HG03565 (cell line): ENCODE results near the gene SOBP.
"Not testable (repeated sequence)": the region's sequence is repeated elsewhere in the genome, so short reads cannot be mapped to it uniquely, and the experiment has no call there.

Experiments
- ATAC-seq: cut with Tn5 transposase; IDR thresholded peaks from one replicate; pipeline ENCODE4 v1.9.1; 2021; ENCODE audit warnings: mild to moderate bottlenecking, moderate library complexity; ENCODE audit not compliant: unreplicated experiment

Gene SOBP

DNA sequence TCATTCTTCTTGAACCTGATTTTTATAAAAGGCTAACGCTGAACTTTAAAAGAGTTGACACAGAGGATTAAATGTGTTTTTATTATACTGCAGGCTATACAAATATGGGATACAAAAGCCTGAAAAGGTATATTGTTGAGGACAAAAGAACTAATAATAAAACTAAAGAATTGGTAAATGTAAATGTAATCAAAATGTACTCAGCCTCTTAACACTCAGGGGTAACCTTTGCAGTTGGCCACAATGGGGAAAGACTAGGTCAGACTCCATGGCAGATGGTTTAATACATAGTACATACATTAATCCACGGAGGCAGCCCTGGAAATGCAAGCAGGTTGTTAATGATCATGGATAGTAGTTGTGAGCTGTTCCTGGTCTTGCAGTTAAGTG lies 57.5 kb downstream of the SOBP start:
- no peak for ATAC-seq

DNA sequence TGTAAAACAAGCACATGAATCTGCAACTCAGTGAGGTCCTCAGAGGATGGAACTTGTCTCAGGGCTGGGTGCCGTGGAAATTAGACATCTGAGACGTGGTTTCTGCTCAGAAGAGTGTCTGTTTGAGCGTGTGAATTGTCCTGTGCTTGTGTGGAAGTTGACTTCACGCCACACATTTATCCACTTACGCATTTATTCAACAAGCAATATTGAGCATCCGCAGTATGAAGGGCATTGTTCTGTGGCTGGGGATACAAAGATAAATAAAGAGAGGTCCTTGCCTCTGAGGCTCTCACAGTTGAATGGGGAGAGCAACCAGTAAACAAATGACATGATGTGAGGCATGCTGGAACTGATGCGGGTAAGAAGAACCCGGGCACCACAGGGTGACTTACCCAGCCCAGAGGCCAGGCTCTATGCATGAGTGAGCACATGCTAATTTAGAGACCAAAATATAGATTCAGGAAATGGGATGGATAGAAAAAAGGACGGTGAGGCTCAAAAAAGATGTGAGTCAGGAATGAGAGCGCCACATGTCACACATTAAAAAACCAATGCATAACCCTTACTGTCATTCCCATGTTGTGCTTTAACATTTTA lies 60.4 kb downstream of the SOBP start:
- ATAC-seq, result no peak

DNA sequence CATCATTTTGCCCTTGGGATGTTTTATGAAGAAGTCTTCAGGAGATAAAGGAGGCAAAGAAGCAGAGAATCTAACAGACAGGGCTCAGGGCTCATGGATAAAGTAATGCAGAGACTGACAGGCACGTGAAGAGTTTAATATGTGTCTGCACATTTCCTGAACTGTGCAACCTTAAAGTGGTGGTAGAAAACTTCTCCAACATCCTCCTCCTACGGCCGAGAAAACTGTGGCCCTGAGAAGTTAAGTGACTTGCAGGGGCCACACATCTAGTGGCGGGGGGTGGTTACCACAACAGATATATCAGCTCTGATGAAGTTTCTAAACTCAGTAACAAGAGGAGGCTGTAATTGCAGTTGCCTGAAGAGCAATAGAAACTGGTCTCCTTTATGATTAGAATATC lies 61.0 kb downstream of the SOBP start:
- no peak for ATAC-seq

DNA sequence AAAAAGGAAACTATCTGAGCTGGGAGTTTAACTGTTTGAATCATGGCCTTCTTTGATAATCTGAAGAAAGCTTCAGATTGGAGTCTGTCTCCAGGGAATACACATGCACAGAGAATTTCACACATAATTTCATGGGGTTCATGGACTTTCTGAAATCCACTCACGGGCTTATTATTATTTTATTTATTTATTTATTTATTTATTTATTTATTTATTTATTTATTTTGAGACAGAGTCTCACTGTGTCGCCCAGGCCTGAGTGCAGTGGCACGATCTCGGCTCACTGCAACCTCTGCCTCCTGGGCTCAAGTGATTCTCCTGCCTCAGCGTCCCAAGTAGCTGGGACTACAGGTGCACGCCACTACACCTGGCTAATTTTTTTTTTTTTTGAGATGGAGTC lies 63.2 kb downstream of the SOBP start:
- not testable (repeated sequence) for ATAC-seq

DNA sequence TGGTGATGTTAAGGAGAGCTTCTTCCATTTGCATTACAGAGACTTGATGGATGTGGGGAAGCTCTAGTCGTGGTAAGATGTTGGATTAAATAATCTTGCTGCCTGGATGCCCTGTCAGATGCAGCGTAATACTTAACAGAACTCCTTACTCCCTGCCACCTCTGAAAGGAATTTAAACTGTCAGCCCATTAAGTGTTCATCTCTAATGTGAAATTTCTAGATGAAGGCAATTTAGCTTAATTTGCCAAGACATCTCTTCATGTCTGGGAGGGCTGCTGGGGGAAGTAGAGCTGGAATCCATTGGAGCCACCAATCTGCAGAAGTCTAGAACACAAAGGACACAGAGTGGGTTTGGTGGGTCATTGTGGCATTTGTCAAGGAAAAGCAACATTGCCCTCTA lies 64.4 kb downstream of the SOBP start:
- no peak for ATAC-seq

DNA sequence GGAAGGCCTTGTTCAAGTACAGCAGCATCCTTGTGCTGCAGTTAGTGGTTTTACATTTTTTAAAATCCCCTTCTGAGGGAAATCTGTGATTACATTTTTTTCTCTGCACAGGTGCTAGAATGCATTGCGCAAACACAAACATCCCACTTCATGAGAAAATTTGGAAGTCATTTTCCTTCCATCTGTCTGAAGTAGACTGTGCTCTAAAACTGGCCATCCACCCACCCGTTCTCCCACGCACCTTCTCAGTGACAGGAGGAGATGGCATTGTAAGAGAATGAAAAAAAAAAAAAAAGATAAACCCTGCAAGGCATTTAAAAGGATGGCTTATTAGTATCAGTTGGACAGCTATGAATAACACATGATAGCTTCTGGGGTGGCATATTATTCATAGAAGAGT lies 65.0 kb downstream of the SOBP start:
- ATAC-seq, result no peak

DNA sequence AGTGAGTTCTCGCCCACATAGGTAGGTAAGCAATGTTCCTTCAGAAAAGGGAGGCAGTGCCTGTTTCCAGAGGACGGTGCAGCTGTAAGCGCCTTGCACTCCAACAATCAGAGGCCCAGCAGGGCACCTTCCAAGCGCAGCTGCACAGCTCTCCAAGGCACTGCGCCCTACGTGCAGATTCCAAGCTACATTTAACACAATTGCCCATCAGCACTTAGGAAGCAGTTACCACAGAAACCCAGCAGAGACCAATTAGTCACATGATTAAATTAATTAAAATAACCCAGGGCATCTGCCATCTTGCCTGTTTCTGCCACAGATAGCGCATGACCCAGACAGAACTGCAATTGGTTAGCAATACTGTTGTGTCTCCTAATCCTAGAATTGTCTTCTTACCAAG lies 65.5 kb downstream of the SOBP start:
- ATAC-seq, result no peak

DNA sequence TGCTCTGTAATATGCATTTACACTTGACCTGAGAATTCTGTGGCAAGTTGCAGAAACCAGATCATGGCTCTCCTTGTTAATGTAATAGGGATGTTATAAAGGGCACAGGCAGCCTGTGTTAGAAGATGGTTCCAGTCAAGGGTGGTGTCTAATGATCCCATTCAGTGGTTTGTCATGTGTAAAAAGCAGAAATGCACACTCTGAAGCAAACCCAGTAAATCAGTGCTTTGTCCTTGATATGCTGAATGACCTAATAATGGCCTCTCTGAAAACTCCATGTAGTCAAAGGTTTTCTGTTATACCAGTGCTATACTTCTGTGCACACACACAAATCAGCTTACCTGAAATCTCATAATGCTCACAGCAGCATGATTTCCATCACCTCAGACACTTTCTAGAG lies 66.2 kb downstream of the SOBP start:
- ATAC-seq, result no peak

DNA sequence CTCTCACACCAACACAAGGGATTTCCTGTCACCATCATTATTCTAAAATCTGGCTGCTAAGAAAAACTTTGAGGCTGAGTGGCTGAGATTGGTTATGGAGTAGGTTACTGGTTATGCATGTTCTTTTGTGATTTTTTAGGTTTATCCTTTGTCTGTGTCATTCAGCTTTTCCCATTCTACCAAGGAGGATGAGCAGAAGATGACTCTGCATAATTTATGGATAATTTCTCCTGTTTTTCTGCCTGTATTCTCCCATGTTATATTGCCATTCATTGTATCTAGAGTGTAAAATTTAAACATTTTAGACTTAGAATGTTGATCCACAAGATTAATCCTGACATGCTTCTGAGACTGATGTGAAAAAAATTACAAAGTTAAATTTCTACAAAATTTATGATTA lies 67.8 kb downstream of the SOBP start:
- no peak for ATAC-seq

DNA sequence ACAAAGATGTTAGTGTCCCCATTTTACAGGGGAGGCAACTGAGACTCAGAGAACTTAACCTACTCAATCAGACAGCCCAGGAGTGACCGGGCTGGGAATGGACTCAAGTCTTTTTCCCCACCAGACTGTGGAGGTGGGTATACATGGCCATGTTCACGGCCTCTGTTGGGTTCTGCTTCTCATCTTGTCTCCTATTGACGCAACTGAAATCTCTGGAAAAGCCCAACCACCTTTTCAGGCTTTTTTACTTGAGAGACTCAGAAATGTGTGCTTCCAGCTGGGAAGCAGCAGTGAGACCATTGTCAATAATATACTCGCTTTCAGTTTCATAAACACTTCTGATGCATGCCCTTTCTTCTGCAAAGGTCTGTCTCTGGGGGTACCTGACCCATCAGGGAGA lies 70.7 kb downstream of the SOBP start:
- no peak for ATAC-seq

DNA sequence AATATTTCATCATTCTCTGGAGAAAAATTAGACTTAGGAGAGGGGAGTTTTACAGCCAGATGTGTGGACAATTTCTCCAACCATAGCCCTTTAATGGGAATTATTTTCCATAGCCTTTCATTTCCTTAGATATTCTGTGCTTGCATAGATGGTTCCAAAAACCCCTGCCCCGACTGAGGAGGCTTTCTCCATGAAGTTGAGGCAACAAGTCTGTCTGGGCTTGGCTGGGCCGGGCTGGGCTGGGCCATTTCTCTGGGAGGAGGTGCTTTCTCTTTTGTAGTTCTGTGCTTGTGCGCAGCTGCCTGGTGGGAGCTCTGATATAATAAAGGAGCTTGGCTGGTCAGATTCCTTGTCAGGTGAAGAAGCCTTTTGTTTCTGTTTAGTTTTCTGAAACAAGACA lies 71.4 kb downstream of the SOBP start:
- no peak for ATAC-seq

DNA sequence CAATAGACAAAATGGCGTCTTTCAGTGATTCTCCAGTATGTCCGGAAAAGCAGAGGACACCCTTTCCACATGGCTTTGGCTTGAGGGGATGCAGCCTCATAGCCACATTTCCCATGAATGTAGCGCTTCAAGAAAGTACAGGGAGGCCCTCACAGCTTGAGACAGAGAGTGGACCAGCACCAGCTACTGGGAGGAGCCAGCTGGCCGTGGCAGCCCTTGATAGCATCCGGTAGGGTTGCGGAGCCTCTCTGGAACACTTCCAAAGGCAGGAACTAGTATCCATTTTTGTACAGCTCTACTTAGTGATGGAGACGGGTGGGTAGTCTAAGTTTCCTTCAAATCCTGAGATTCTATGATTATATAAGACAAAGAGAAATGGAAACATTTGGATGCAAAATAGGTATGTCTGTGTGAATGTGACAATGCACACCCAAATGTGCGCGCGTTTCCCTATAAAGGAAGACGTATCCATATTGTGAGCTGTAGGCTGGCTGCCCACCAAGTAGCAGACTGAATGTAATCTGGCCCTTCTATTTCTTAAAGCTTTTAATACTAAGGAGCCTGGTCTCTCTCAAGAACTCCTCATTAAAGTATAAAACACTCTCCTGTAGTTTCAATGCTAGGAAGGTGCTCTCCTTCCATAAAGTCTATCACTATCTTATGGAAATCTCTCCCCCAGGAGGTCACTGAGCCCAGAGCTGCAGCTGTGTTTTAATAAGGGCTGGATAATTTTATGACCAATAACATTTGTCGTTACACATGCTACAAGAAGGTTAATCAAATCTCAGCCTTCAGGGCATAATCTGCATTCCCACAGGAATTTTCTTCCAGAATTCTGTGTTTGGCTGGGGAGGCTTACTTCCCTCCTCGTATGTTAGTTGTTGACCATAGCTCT lies 74.0 kb downstream of the SOBP start:
- ATAC-seq, result no peak

DNA sequence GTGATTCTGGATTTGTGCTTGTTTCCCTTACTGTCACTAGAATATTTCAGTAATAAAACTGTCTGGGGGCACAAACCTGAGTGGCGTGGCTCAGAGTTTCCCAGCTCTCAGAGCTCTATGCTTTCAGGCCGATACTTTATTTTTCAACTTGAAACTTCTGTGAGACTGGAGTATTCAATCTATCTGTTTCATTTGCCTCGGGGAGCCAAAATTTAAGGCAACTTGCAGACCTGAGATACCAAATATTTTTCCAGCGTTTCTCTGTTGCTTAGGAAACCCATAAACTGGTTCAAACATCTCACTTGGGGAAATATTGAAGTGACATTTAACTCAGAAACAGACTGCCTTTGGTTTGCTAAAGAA lies 74.7 kb downstream of the SOBP start:
- ATAC-seq, result no peak

DNA sequence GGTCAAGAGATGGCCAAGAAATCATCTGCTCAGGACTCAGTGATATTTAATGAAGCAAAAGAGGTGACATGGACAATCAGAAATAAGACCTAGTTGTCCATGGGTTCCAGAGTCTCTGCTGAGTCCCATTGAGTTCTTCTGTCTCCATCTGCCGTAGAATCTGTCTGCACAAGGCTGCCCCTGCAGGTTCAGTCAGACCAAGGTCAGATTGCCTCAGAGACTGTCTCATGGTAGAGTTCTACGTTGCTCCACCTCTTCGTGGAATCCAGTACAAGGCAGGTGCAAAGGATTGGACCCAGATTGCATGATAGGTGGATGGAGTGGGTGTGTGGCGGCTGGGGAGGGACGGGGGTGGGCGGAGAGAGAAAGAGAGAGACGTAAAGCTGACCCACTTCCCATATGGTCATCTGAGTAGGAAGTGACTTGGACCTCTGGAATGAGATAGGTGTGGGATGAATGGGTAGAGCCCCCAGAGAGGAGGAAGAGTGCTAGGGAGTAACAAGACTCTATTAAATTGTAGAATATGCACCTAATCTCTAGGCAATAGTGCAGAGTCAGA lies 75.3 kb downstream of the SOBP start:
- ATAC-seq, result no peak

DNA sequence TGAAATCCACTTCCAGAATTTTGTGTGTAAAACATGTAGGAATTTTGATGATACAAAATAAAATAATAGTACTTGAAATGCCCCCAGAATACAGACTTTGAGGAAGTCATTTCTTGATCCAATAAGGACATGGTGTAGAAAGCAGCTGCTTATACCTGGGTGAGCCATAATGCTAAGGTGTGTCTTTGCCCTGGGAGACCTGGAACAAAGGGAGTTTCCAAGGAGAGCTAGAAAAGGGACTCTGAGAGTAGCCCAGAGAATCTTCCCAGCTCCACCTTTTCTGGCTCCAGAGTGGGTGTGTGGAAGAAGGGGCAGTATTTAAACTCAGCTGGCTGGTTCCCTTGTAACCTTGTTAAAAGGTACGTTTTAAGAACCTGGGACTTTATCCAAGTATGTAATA lies 77.7 kb downstream of the SOBP start:
- no peak for ATAC-seq

DNA sequence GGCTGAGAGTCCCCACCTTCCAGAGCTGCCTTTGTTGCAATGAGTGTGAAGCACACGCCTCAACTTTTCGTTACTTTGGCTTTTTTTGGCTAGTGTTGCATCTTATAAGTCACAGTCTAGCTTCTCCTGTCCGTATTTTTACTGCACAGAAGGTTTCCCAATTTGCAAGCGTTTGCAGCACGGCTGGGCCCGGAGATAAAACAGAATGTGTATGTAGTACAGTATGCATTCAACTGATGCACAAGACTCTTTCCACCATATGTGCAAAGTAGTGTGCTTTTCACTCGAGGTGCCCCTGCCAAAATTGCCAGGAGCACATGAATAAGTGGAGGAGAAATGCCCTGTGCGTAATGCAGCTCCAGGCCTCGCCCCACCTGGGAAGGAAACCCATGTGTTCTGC lies 79.6 kb downstream of the SOBP start:
- no peak for ATAC-seq

DNA sequence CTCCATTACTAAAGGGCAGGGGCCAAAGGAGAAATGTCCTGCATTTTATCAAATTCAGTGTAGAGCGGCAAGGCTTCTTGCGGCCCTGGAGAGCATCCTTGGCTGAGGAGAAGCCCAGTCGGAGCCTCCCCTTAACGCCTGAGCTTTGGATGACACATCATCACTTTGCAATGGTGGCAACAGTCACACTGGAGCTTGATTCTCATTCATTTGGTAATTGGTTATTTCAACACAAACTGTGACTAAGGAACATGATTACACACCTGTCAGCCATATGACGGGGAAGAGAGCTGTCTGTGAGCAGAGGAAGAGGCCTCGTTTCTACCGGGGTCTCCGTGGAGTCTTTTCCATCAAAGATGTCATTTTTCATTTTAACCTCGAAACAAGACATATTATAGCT lies 81.4 kb downstream of the SOBP start:
- no peak for ATAC-seq

DNA sequence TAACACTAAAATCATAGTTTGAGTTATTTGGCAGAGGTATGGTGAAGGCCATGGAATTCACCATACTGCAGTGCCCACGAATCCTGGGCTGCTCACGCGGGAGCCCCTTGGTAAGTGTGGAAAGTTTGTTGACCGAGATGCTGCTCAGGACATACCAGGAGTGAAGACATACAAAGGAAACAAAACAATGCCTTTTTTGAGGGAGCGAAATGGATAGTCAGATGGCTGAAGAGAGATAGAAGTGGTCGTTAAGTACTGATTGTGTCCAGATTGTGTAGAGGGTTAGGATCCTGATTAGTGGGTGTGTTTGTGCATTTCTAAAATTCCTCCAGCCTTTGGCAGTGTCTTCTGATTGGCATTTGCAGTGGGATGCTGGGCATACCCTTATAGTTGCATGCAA lies 83.0 kb downstream of the SOBP start:
- no peak for ATAC-seq

DNA sequence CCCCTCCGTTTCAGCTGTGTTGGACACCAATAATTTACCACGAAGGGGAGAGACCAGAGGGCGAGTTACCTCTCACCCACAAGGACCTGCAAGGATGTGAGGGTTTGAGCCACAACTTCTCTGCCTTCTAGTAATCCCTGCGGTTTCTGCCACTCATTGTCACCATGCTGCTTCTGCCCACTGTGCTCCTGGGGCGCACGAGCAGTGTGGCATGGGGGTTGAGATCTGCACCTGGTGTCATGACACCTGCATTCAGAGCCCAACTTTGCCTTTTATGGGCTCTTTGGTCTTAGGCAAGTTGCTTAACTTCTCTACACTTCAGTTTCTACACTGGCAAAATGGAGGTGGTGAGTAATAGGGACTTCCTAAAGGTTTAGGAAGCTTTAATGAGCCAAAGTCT lies 84.9 kb downstream of the SOBP start:
- no peak for ATAC-seq

DNA sequence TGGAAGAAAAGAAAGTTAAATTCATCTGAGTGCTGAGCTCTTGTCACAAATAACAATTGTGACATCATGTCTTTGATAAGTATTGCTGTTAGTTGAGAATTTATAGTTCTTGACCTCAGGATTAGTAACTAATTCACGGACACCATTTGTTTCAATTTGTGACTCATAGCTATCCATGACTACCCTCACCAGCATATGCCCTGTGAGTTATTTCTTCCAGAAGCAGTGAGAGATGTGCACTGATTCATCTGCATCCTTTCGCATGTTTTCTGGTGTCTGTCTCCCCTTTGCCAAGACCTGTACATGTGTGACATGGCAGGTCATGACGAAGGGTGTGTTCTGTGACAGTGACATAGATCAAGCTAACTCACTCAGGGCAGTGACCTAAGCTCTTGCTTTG lies 86.9 kb downstream of the SOBP start:
- ATAC-seq, result no peak

DNA sequence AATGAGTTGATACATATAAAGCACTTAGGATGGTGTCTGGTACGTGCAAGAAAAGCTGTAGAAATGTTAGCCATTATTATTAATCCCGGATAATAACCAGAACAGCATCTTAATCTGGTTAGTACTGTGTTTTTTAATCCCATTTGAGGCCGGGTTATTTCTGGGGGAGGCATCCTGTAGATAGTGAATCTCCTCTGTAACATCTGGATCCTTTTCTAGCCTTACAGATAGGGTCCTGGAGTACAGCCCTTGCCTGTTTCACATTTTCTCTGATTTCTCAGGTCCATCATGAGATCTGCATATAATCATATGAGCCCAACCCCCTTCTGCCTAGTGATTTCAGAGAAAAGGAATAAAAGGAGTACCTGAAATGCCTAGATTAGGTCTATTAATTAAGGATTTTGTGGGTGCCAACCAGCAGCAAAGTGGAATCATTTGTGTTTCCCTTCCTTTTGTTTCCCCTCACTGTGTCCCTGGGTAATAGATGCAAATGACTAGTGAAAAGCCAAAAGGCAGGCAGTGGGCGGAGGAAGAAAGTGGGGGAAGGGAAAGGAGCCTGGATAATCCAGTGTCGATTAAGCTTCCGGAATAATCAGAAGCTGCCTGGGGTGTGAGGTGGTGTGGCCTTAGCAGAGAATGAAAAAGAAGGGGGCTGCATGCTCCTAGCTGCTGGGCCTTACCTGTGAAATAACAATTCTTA lies 88.9 kb downstream of the SOBP start:
- no peak for ATAC-seq
